GM18517 (cell line): ENCODE results near the gene PTCSC3.
"Not testable (repeated sequence)": the region's sequence is repeated elsewhere in the genome, so short reads cannot be mapped to it uniquely, and the experiment has no call there.

Source experiments
- ATAC-seq: cut with Tn5 transposase; IDR thresholded peaks from one replicate; pipeline ENCODE4 v1.9.1; 2021; ENCODE audit warnings: mild to moderate bottlenecking, moderate library complexity; ENCODE audit not compliant: unreplicated experiment

PTCSC3 gene

DNA sequence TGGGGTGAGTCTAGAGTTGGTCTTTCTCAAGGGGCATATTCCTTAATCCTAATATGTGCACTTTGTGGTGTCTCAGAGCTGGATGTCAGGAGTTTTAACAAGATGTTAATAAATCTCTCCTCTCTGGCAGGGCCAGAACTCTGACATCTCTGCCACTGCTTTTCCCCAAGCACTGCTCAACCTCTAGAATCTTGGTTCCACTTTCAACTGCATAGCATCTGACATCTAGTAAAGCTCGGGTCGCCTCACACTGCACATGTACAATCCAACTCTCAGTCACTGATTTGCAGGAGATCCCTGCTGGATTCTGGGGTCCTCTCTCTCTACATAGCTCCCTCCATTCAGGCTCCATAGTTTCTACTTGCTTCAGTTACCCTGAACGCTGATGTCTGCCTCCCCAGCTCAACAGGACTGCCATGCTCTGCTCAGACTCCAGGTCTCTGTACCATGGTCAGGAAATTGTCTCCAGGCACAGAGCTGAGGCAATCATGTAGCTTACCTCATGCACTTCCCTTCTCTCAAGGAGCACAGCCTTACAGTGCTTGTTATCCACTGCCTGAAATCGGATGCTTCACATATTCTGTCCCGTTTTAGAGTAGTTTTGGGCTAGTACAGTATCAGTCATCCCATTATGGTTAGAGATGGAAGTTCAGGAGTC lies 1.6 kb downstream of the PTCSC3 start:
- ATAC-seq = no peak

DNA sequence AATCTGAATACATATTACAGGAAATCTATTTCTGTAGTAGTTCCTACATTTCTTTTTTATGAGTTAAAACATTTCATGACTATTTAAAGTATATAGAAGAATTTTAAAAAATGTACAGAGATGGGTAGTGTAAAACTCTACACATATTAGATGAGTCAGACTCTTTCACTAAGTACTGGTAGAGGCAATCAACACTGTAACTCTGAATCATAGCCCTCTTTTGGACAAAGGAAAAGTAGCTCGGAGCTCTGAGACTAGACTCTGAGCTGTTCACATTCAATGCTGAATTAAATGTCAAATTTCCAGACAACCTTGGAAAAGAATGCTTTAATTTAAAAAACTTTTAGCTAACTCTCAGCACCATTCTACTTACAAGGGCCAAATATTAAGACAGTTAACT lies 3.4 kb downstream of the PTCSC3 start:
- ATAC-seq = no peak

DNA sequence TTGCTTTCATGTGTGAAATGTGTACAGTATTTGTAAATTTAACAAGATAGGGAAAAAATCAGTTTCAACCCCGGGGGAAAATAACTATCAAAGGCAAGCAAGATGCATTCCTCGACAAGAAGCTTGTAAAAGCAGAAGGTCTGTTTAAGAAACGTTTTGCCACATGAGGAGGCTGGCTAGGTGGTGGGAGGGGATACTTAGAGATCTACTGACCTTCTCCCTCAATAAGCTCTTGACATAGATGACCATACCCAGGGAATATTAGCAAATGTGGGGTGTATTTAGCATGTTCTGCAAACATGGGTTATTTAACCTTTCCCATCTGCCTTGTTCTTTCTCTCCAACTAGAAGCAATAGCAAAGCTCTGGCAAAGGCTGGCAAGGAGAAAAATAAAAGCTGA lies 4.9 kb downstream of the PTCSC3 start:
- no peak for ATAC-seq

DNA sequence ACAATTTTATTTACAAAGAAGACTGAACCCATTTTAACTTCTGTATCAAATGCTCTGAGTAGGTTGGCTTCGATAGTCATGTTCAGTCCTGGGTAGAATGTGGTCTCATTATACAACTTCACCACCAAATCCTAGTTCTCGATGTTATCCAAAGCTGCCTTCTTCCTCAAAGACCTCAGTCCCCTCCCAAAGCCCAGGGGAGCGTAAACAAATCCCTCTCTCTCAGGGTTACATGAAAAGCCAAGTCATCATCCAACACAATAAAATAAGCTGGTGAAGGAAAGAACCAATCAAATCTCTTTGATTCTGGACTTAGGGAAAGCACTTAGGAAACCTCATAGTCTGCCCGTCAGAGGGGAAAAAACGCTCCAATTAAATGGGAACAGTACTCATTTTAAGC lies 9.1 kb downstream of the PTCSC3 start:
- no peak for ATAC-seq

DNA sequence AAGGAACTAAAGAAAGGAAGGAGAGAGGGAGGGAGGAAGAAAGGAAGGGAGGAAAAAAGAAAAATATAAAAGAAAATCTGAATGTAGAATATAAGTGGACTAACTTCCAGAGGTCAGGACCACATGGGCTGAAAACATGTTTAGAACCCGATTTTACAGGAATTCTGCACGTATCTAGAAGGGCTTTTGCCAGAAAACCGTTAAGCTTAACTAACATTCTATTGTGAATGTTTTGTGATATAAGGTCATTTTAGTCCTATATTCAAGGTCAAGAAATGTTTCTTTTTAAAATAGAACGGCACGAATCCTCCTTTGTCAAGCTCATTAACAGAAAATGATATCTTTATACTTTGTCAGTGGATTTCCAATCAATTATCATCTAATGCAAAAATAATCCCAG lies 13.1 kb downstream of the PTCSC3 start:
- no peak for ATAC-seq

DNA sequence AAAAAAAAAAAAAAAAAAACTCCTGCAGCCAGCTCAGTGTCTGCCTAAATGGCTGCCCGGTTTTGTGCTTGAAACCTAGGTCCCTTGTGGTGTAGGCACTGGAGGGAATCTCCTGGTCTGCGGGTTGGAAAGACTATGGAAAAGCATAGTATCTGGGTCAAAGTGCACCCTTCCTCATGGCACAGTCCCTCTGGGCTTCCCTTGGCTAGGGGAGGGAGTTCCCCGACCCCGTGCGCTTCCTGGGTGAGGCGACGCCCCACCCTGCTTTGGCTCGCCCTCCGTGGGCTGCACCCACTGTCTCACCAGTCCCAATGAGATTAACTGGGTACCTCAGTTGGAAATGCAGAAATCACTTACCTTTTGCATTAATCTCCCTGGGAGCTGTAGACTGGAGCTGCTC lies 14.3 kb downstream of the PTCSC3 start:
- ATAC-seq = no peak

GRCh38 chr14:36161776-36162175 lies 14.7 kb downstream of the PTCSC3 start:
- ATAC-seq = no peak

DNA sequence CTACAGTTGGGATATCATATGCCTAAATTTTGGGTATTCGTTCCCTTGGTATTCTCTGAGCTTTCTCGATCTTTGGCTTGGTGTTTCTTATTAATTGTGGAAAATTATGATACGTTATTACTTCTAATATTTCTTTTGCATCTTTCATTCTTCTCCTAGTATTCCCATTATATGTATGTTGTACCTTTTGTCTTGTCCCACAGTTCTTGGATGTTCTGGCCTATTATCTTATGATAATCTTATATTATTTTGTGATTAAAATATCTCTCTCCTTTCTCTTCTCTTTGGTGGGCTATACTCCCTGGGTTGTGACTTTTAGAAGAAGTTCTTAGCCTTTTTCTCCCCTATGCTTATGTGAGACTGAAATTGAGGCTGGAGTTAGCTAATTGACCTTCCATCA lies 25.2 kb downstream of the PTCSC3 start:
- no peak for ATAC-seq

GRCh38 chr14:36134038-36134437 lies 42.5 kb downstream of the PTCSC3 start:
- ATAC-seq = no peak

DNA sequence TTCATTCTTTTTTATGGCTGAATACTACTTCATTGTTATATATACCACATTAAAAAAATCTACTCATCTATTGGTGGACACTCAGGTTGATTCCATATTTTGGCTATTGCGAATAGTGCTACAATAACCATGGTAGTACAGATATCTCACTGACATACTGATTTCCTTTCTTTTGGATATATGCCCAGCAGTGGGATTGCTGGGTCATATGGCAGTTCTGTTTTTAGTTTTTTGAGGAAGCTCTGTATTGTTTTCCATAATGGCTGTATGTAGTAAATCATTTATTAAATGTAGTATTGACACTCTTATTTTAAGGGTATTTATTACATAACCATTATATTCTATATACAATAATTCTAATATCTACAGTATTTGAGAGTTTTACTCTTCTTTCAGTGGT lies 43.7 kb downstream of the PTCSC3 start:
- no peak for ATAC-seq

DNA sequence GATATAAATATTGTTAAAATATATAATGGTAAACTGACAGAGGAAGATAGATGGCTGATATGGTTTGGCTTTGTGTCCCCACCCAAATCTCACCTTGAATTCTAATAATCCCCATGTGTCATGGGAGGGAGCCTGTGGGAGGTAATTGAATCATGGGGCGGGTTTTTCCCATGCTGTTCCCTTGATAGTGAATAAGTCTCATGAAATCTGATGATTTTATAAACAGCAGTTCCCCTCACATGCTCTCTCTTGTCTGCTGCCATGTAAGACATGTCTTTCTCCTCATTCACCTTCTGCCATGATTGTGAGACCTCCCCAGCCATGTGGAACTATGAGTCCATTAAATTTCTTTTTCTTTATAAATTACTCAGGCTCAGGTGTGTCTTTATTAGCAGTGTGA lies 46.3 kb downstream of the PTCSC3 start:
- ATAC-seq = no peak

DNA sequence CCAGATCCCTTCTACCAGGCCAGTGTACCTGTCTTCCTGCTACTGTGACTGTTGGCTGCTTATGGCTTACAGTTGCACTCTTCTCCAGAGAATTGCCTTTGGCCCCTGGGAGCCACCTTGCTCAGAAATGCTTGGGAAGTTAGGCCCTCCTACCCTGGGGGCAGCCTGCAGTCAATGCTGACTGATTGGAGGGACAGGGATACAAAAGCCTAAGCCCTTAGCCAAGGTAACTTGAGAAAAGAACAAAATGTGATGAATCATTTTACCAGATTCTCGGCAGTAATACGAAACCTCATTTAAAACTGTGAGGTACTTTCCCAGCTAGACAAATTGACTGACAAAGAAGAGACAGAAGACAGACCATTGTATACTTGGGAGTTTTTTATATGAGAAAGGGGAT lies 47.3 kb downstream of the PTCSC3 start:
- no peak for ATAC-seq

DNA sequence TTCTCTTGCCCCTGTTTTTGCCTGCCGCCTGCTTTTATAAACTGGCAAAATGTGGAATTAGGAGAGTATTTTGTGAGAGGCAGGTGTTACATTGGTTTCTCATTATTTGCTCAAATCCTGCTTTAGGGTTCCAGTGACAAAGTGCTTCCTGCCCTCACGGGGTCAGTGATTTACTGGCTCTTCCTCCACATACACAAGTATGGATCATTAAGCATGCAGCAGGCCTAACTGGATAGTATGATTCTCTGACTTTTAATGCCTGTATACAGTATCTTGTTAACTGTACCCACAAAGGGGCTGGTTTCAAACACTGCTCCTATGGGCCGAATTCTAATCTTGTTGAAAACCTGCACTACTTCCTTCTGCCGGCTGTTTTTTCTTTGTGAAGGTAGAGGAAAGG lies 63.2 kb downstream of the PTCSC3 start:
- ATAC-seq = no peak

GRCh38 chr14:36111822-36112583 lies 64.5 kb downstream of the PTCSC3 start:
- no peak for ATAC-seq

DNA sequence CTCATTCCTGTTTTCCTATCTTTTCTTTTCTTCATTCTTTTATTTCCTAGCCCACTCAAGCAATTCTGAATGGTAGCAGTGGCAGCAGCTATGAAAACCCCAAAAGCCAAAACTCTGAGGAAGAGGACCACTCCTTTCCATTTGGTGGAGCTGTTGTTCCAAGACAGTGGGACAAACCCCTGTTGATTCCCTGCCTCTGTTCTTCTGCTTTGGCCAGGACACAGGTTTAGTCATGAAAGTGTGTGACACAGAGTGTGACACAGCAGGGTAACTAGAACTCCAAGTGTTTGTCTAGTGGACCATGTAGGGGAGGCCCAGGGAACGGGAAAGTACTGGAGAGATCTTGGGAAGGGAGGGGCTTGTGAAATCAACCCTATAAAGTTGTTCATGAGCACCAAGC lies 71.1 kb downstream of the PTCSC3 start:
- no peak for ATAC-seq

DNA sequence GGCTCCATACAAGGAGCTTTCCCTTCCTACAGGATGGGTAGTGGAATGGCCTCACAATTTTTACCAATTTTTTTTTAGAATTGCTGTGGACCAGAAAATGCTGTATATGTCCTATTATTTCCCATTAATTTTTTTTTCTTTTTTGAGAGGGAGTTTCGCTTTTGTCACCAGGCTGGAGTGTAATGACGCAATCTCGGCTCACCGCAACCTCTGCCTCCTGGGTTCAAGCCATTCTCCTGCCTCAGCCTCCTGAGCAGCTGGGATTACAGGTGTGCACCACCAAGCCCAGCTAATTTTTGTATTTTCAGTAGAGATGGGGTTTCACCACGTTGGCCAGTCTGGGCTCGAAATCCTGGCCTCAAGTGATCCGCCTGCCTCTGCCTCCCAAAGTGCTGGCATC lies 72.3 kb downstream of the PTCSC3 start:
- ATAC-seq = not testable (repeated sequence)

- ATAC-seq = no peak
Observed at GRCh38 chr14:36099619-36100018, 76.9 kb downstream of the PTCSC3 start.

- no peak for ATAC-seq
Observed at GRCh38 chr14:36097356-36097755, 79.2 kb downstream of the PTCSC3 start.

- ATAC-seq = no peak
Observed at GRCh38 chr14:36096090-36096489, 80.4 kb downstream of the PTCSC3 start.

DNA sequence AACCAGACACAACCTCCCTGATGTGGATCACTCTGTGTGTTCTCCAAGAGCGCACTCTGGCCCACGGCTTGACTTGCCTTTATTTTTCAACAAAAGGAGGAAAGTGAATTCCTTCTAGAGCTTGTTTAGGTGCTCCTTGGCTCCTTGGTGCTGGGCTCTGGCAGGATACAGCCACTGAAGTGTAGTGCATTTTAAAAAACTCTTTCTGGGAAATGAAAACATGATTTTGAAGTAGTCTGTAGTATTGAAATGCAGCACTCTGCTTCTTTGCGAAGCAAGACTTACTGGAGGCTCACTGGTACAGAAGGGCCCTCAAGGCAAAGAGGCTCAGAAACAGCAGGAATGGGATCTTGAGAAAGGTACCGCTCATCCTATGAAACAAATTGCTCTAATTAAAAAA lies 81.6 kb downstream of the PTCSC3 start:
- no peak for ATAC-seq

DNA sequence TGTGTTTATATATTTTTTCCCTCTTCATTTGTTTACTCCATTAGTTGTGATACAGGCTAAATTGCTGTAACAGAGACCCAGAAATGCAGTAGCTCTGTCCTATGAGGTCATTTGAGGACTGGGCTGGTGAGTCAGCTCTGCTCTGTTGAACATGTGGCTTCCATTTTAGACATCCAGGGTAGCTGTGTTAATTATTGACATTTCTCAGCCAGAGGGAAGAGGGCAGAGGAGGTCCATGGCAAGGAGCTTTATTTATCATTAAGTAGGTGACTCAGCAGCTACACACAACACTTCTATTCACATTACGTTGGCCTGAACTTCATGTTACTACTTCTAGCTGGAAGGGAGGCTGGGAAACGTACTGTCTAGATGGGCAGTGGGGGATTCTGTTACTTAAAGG lies 85.4 kb downstream of the PTCSC3 start:
- peak; percentile 81 for ATAC-seq

GRCh38 chr14:36087411-36087810 lies 89.1 kb downstream of the PTCSC3 start:
- ATAC-seq = no peak
